OCI-LY1 (cell line): Measurements from ENCODE around the gene TMEM178A.
"Not testable (repeated sequence)": the region's sequence is repeated elsewhere in the genome, so short reads cannot be mapped to it uniquely, and the experiment has no call there.

Source experiments
- H2AFZ ChIP-seq: fragments of 200-600 bp; sonication (generic), shearing (Covaris generic); 2 replicates; pipeline ENCODE4 v1.6.0; 2014; ENCODE audit warnings: antibody characterized with exemption, mild to moderate bottlenecking, low read length
- H3F3A ChIP-seq: fragments of 200-600 bp; sonication (generic), shearing (Covaris generic); 2 replicates; pipeline ENCODE4 v1.6.0; 2014; ENCODE audit warnings: mild to moderate bottlenecking, antibody characterized with exemption, low read length, moderate library complexity; ENCODE audit not compliant: insufficient read depth
- H3K27ac ChIP-seq: fragments of 200-600 bp; sonication (generic); 2 replicates; pipeline ENCODE4 v1.5.1; 2014; ENCODE audit warnings: low read length, mixed run types, mild to moderate bottlenecking, low read depth; ENCODE audit not compliant: poor library complexity, severe bottlenecking
- H3K27me3 ChIP-seq: fragments of 200-600 bp; sonication (generic); 2 replicates; pipeline ENCODE4 v1.6.0; 2014; ENCODE audit warnings: antibody characterized with exemption, mild to moderate bottlenecking, low read length, moderate library complexity; ENCODE audit not compliant: insufficient read depth
- H3K36me3 ChIP-seq: fragments of 200-600 bp; sonication (generic); 2 replicates; pipeline ENCODE4 v1.6.1; 2014; ENCODE audit warnings: mild to moderate bottlenecking, antibody characterized with exemption, low read length, moderate library complexity, mixed read lengths; ENCODE audit not compliant: insufficient read depth
- H3K4me1 ChIP-seq: fragments of 200-600 bp; sonication (generic); 2 replicates; pipeline ENCODE4 v1.5.1; 2014; ENCODE audit warnings: mild to moderate bottlenecking, low read length, moderate library complexity; ENCODE audit not compliant: insufficient read depth, severe bottlenecking
- H3K4me2 ChIP-seq: fragments of 200-600 bp; sonication (generic), shearing (Covaris generic); 2 replicates; pipeline ENCODE4 v1.6.1; 2014; ENCODE audit warnings: low read length
- H3K4me3 ChIP-seq: fragments of 200-600 bp; sonication (generic); 2 replicates; pipeline ENCODE4 v1.5.1; 2014; ENCODE audit warnings: low read length, low read depth, mild to moderate bottlenecking, mixed read lengths; ENCODE audit not compliant: poor library complexity, severe bottlenecking
- H3K79me2 ChIP-seq: fragments of 200-600 bp; shearing (Covaris generic); 2 replicates; pipeline ENCODE4 v1.6.1; 2016; ENCODE audit warnings: mixed run types, low read length, mixed read lengths; ENCODE audit not compliant: insufficient read depth
- H3K9ac ChIP-seq: fragments of 200-600 bp; sonication (generic), shearing (Covaris generic); 2 replicates; pipeline ENCODE4 v1.6.1; 2014; ENCODE audit warnings: mild to moderate bottlenecking, low read length, mixed read lengths
- H3K9me2 ChIP-seq: fragments of 200-600 bp; sonication (generic), shearing (Covaris generic); 2 replicates; pipeline ENCODE4 v1.6.1; 2014; ENCODE audit warnings: low read depth, mild to moderate bottlenecking, low read length, mixed read lengths
- H3K9me3 ChIP-seq: fragments of 200-600 bp; shearing (Covaris generic); 2 replicates; pipeline ENCODE4 v1.6.1; 2014; ENCODE audit warnings: low read length, mixed read lengths
- H4K20me1 ChIP-seq: fragments of 200-600 bp; sonication (generic), shearing (Covaris generic); 2 replicates; pipeline ENCODE4 v1.6.0; 2016; ENCODE audit warnings: mild to moderate bottlenecking, low read length; ENCODE audit not compliant: insufficient read depth
- EZH2 ChIP-seq: fragments of 200-600 bp; sonication (generic), shearing (Covaris generic); IDR thresholded peaks from 2 replicates; pipeline ENCODE4 v1.8.0; 2017; ENCODE audit warnings: borderline replicate concordance, mixed run types, mild to moderate bottlenecking, antibody characterized with exemption, low read length, moderate library complexity, mixed read lengths
- TF ChIP-seq, protein P1 (sequence below): fragments of 200-600 bp; sonication (generic), shearing (Covaris generic); IDR thresholded peaks from 2 replicates; pipeline ENCODE4 v1.5.1; 2017; ENCODE audit warnings: mild to moderate bottlenecking, antibody characterized with exemption, low read length, moderate library complexity, mixed read lengths

The TMEM178A gene

GRCh38 chr2:39723946-39724827 is 58.5 kb downstream of the TMEM178A start:
- no peaks in the 10 kb centered on the region for H3K27me3 ChIP-seq
- H3K79me2 ChIP-seq = no peaks in the 10 kb centered on the region
- no peaks in the 10 kb centered on the region for H3K4me1 ChIP-seq
- TF ChIP-seq EZH2 = no peak
- TF ChIP-seq, protein P1, sequence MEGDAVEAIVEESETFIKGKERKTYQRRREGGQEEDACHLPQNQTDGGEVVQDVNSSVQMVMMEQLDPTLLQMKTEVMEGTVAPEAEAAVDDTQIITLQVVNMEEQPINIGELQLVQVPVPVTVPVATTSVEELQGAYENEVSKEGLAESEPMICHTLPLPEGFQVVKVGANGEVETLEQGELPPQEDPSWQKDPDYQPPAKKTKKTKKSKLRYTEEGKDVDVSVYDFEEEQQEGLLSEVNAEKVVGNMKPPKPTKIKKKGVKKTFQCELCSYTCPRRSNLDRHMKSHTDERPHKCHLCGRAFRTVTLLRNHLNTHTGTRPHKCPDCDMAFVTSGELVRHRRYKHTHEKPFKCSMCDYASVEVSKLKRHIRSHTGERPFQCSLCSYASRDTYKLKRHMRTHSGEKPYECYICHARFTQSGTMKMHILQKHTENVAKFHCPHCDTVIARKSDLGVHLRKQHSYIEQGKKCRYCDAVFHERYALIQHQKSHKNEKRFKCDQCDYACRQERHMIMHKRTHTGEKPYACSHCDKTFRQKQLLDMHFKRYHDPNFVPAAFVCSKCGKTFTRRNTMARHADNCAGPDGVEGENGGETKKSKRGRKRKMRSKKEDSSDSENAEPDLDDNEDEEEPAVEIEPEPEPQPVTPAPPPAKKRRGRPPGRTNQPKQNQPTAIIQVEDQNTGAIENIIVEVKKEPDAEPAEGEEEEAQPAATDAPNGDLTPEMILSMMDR = no peak
- H3K27ac ChIP-seq = no peak overlapping the region
- no peaks in the 10 kb centered on the region for H3F3A ChIP-seq
- H3K4me2 ChIP-seq = no peak overlapping the region
- H3K9me3 ChIP-seq = no peaks in the 10 kb centered on the region
- H4K20me1 ChIP-seq = no peaks in the 10 kb centered on the region
- H2AFZ ChIP-seq = no peak overlapping the region
- no peaks in the 10 kb centered on the region for H3K9me2 ChIP-seq
- H3K36me3 ChIP-seq = no peaks in the 10 kb centered on the region
- H3K9ac ChIP-seq = no peak overlapping the region
- H3K4me3 ChIP-seq = no peak overlapping the region

DNA sequence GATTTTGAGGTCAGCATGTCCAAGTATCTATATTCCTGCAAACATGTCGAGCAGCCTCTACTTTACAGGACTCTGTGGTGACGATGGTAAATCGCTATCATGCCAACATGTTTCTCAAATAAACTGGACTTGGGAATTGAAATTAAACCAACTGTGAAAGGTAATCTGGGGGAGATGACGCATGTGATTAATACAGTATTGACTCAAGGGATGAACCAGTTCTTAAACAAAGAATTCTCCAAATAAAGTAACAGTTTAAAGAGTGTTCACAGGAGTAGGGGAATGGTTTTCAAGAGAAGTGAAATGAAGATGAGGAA is 59.1 kb downstream of the TMEM178A start:
- H3K4me3 ChIP-seq = no peak overlapping the region
- no peaks in the 10 kb centered on the region for H3K9me3 ChIP-seq
- no peak overlapping the region for H3K9ac ChIP-seq
- no peak overlapping the region for H3K27ac ChIP-seq
- no peaks in the 10 kb centered on the region for H3K9me2 ChIP-seq
- no peaks in the 10 kb centered on the region for H3K36me3 ChIP-seq
- no peaks in the 10 kb centered on the region for H4K20me1 ChIP-seq
- no peaks in the 10 kb centered on the region for H3K4me1 ChIP-seq
- H3K27me3 ChIP-seq = no peaks in the 10 kb centered on the region
- no peaks in the 10 kb centered on the region for H3K79me2 ChIP-seq
- no peak overlapping the region for H2AFZ ChIP-seq
- H3F3A ChIP-seq = no peaks in the 10 kb centered on the region
- no peak overlapping the region for H3K4me2 ChIP-seq
- no peak for TF ChIP-seq EZH2
- TF ChIP-seq, protein P1 = no peak

- no peaks in the 10 kb centered on the region for H3F3A ChIP-seq
- H3K9me3 ChIP-seq = no peaks in the 10 kb centered on the region
- TF ChIP-seq, protein P1 = no peak
- TF ChIP-seq EZH2 = no peak
- no peaks in the 10 kb centered on the region for H3K27me3 ChIP-seq
- no peaks in the 10 kb centered on the region for H3K79me2 ChIP-seq
- no peaks in the 10 kb centered on the region for H3K4me1 ChIP-seq
- H3K4me2 ChIP-seq = no peak overlapping the region
- H3K4me3 ChIP-seq = no peak overlapping the region
- H3K9ac ChIP-seq = no peak overlapping the region
- no peaks in the 10 kb centered on the region for H3K36me3 ChIP-seq
- no peaks in the 10 kb centered on the region for H3K9me2 ChIP-seq
- H3K27ac ChIP-seq = no peak overlapping the region
- H2AFZ ChIP-seq = no peak overlapping the region
- H4K20me1 ChIP-seq = no peaks in the 10 kb centered on the region
Observed at GRCh38 chr2:39725401-39725800, 59.7 kb downstream of the TMEM178A start.

GRCh38 chr2:39728085-39728484 is 62.4 kb downstream of the TMEM178A start:
- not testable (repeated sequence) for H3K27ac ChIP-seq, H3K9me2 ChIP-seq, H3F3A ChIP-seq, H3K36me3 ChIP-seq, H3K9me3 ChIP-seq, H2AFZ ChIP-seq, H4K20me1 ChIP-seq, H3K9ac ChIP-seq, H3K79me2 ChIP-seq, H3K4me1 ChIP-seq, H3K27me3 ChIP-seq, H3K4me3 ChIP-seq, H3K4me2 ChIP-seq
